22Rv1 (cell line): Measurements from ENCODE around the gene DDT.
"Not testable (repeated sequence)": the region's sequence is repeated elsewhere in the genome, so short reads cannot be mapped to it uniquely, and the experiment has no call there.

Source experiments
- CTCF ChIP-seq: fragments of 450-650 bp; IDR thresholded peaks from 2 replicates; pipeline ENCODE4 v1.5.1; 2017; ENCODE audit warnings: mild to moderate bottlenecking
- ZFX ChIP-seq: fragments of 450-650 bp; IDR thresholded peaks from 2 replicates; pipeline ENCODE4 v1.6.1; 2017; ENCODE audit warnings: antibody characterized with exemption, borderline replicate concordance

- not testable (repeated sequence) for TF ChIP-seq CTCF, ZFX
These were observed 22.9 kb downstream of the DDT start for GRCh38 chr22:23951383-23951782.
